ENCODE data around the gene GOLGA6L9.
"Not testable (repeated sequence)": the region's sequence is repeated elsewhere in the genome, so short reads cannot be mapped to it uniquely, and the experiment has no call there.

Gene GOLGA6L9
- total RNA-seq: 2.7 to 6.5 reads per million in 2 donors

DNA sequence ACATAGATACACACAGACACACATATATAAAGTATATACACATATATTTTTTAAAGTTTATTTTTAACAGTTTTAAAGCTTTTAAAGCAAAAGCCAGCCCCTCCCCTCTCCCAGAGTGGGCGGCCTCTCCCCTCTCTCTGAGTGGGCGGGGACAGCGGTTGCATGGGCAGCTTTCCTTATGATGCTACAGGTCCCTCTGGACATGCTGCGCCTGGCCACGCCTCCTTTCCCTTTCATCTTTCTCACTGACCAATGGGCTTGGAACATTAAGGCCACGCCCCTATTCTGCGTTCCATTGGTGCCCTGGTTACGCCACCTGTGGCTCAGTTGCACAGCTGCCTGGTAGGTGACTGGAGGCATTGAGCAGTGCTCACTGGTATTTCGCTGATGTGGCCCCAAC lies at the start of gene GOLGA6L9:
TSS of gene GOLGA6L9 (plus strand) at position 124 of the 400 bp plus-strand sequence. CDS start at position 388, 264 bp downstream.
- DNase-seq: not testable (repeated sequence)

DNA sequence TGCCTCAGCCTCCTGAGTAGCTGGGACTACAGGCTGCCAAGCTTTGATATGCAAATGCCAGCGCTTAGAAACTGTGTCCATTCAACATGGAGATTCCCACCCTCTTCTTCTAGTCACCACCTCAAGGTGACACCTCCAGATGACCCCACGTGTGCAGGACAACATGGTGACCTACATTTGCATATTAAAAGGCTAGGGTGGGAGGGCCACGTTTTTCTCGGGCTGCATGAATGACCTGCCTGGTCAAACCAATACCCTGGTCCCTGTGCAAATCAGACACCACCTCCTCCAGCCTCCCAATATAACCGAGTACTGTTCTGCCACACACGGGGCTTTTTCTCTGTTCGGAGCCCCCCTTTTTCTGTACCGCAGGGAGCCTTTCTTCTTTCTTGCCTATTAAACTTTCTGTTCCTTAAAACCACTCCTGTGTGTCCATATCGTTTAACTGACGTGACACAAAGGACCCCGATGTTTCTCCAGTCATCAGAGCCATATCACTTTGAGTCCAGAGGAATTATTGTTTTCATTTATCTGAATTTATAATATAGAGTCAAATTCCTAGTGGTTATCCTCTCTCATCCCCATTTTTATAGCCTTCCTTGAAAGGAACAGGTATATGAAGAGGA lies 48.2 kb upstream of the GOLGA6L9 start:
- DNase-seq: not testable (repeated sequence)

- DNase-seq: not testable (repeated sequence)
Observed at GRCh38 chr15:82387209-82387608, 42.4 kb upstream of the GOLGA6L9 start.

DNA sequence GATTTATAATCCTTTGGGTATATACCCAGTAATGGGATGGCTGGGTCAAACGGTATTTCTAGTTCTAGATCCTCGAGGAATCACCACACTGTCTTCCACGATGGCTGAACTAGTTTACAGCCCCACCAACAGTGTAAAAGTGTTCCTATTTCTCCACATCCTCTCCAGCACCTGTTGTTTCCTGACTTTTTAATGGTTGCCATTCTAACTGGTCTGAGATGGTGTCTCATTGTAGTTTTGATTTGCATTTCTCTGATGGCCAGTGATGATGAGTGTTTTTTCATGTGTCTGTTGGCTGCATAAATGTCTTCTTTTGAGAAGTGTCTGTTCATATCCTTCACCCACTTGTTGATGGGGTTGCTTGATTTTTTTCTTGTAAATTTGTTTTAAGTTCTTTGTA lies 39.5 kb upstream of the GOLGA6L9 start:
- not testable (repeated sequence) for DNase-seq

DNA sequence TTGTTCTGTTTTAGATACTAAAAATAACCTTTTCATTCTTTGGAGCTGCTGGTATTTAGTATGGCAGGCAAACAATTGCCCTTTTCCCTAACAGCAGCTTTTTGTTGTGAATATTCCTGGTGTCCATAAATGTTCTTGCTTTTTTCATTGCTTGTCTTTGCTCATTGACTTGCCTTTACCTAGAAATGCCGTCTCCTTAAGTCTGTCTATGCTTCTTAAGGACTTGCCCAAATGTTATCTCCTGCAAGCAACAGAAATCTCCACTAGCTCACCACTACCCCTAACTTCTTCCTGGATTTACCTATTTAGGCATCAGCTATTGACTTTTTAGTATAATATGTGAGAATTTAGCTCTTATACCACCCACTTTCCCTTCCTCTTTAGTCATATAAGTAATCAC lies 37.5 kb upstream of the GOLGA6L9 start:
- DNase-seq: not testable (repeated sequence)

- no peak for DNase-seq
Observed at GRCh38 chr15:82393671-82394070, 35.9 kb upstream of the GOLGA6L9 start.

GRCh38 chr15:82395788-82396187 lies 33.8 kb upstream of the GOLGA6L9 start:
- not testable (repeated sequence) for DNase-seq

DNA sequence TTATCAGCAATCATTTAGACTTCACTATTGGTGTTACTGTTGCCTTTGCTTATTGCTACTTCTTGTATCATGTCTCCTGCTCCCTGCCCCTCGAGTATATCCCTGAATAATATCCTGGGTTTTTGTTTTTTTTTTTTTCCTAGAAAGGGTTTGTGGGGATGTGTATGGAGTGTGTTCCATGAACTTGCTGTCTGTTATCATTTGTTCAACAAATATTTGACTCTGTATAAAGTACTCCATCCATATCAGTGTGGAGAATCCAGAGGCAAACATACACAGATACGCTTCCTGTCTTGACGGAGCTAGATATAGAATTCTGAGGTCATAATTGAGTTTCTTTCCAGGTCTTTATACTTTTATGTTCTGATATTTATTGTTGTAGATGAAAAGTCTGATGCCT lies 31.8 kb upstream of the GOLGA6L9 start:
- no peak for DNase-seq

DNA sequence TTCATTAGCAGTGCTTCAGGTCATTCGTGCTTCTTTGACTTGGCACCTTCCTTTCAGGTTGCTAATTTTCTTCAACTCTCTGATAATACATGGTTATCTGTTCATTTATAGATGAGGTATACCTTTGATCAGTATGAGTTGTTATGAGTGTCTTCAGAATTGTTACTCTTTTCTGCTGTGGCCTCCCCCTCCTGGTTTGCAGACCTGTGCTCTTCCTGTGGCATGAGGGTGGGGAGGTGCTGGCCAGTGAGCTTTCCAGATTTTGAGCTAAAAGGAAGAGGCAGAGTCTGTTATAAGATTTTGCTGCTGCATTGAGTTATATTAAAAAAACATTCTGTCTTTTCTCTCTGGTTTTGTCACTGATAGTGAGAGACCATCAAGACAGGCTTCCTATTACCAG lies 30.8 kb upstream of the GOLGA6L9 start:
- DNase-seq: no peak

- DNase-seq: not testable (repeated sequence)
Observed at GRCh38 chr15:82399366-82400103, 30.1 kb upstream of the GOLGA6L9 start.

GRCh38 chr15:82401918-82402317 lies 27.7 kb upstream of the GOLGA6L9 start:
- DNase-seq: not testable (repeated sequence)

- DNase-seq: not testable (repeated sequence)
Observed at GRCh38 chr15:82402341-82402740, 27.3 kb upstream of the GOLGA6L9 start.

GRCh38 chr15:82406211-82406610 lies 23.4 kb upstream of the GOLGA6L9 start:
- DNase-seq: not testable (repeated sequence)

DNA sequence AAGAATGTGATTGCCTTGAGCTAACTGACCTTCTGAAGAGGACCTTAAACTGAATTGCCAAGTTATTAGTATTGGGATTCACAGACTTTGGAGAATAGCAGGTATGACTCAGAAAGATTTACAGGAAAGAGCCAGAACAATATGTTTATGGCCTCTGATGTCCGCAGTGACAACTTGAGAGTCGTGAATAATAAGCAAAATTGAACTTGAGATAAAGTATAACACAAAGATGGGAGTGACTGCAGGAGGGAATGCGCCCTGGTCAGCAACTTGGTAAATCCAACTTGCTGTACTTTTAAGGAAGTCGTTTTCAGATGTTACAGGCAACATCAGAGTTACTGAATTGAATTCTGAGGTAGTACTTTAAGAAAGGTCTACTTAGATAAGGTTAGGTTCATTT lies 19.3 kb upstream of the GOLGA6L9 start:
- DNase-seq: not testable (repeated sequence)

DNA sequence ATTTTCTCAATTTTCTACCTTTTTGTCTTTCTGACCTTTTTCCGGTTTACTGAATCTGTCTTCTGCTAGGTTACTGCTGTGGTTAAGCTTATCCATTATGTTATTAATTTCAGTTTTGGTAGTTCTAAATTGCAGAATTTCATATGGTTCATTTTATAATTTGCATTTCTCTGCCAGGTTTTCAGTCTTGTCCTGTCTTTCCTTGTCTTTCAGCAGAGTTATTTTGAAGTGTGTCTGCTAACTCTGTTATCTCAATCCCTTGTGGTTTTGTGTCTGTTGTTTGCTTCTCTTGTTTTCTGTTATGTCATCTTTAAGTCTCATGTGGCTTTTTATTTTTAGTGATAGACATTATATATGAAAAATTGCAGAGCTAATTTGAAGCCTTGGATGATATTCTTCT lies 18.0 kb upstream of the GOLGA6L9 start:
- not testable (repeated sequence) for DNase-seq

- not testable (repeated sequence) for DNase-seq
Observed at GRCh38 chr15:82414525-82415191, 15.0 kb upstream of the GOLGA6L9 start.

- DNase-seq: not testable (repeated sequence)
Observed at GRCh38 chr15:82420516-82420915, 9.1 kb upstream of the GOLGA6L9 start.

GRCh38 chr15:82420966-82421365 lies 8.7 kb upstream of the GOLGA6L9 start:
- DNase-seq: not testable (repeated sequence)

- not testable (repeated sequence) for DNase-seq
Observed at GRCh38 chr15:82427117-82427516, 2.5 kb upstream of the GOLGA6L9 start.

DNA sequence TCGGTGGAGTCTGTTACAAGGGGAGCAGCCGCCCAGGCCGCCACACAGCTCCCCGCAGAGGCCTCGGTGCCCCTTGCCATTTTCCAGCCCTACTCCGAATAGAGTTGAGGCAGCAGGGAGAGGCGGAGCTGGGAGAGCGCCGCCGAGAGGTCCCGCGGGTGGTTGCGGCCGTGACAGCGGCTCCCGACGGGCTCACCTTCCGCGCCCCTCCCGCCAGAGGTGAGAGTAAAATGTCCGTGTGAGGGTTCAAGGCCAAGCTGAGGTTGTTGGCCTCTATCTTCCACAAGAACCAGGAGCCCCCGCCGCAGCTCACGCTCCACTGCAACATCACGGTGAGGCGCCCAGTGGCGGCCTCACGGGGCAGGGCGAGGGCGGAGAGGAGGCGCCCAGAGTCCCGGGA lies 15.8 kb downstream of the GOLGA6L9 start:
- peak; percentile 6 for DNase-seq

DNA sequence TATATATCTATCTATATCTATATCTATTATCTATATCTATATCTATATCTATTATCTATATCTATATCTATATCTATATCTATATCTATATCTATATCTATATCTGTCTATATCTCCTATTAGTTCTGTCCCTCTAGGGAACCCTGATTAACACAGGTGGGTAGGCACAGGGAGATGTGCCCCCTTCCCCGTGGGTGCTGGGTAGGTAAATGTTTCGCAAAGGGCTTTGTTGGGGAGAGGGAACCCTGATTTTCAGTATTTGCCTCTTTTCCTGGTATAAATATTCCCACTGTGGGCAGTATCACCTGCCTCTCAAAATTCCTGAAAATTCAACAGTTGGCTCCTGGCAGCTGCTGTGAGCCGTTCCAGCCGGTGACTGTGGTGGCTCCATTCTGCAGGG lies 27.7 kb downstream of the GOLGA6L9 start:
- DNase-seq: not testable (repeated sequence)

DNA sequence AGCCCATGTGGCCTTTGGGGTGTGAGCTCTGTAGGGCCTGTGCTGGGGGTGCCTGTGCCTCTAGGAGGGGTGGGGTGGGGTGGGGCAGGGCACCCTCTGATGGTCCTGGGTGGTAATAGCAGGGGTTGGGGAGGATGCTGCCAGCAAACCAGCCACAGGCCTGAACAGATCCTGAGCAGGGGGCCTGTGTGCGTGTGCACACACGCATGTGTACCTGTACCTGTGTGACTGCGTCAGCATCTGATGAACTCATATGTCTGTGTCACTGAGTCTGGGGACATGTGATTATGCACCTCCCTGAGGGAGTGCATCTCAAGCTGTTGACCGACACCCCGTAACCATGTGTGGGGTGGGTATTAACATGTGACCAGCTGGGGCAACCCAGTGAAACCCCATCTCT lies 36.0 kb downstream of the GOLGA6L9 start:
- not testable (repeated sequence) for DNase-seq

- DNase-seq: not testable (repeated sequence)
Observed at GRCh38 chr15:82468205-82468604, 38.6 kb downstream of the GOLGA6L9 start.

DNA sequence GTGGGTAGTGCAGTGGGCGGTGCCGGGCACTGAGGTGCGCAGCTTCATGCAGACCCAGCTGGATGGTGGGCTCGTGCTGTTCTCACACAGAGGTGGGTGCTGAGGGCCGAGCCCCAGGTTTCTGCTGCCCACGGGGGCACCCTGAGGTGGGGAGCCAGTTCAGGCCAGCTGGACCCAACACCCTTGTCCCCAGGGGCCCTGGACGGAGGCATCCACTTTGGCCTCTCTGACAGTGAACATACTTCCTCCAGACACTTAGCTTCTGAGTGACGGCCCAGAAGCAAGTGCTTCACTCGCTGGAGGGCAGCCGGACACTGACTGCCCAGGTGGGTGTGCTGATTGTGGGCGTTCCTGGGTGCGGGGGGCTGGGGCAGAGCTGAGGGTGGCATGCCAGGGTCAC lies 39.8 kb downstream of the GOLGA6L9 start:
- not testable (repeated sequence) for DNase-seq
